Osteocyte (in vitro differentiated cells): ENCODE data around the gene IGFBP4. TPM values are rescaled to one million over a fixed set of nuclear protein-coding genes. Genes with fewer than 3 reads are reported as not detected.

Source experiments
- DNase-seq: peaks from one replicate; pipeline ENCODE4 v3.0.0; 2021; ENCODE audit warnings: mixed read lengths; ENCODE audit not compliant: unreplicated experiment; ENCODE audit errors: extremely low spot score
- H3K27ac Mint-ChIP-seq: one replicate; pipeline ENCODE4 v1.8.0; 2021; ENCODE audit warnings: mild to moderate bottlenecking, mixed read lengths; ENCODE audit not compliant: unreplicated experiment
- H3K27me3 Mint-ChIP-seq: one replicate; pipeline ENCODE4 v1.8.0; 2021; ENCODE audit warnings: mixed read lengths; ENCODE audit not compliant: unreplicated experiment
- H3K36me3 Mint-ChIP-seq: one replicate; pipeline ENCODE4 v1.8.0; 2021; ENCODE audit warnings: mixed read lengths; ENCODE audit not compliant: unreplicated experiment
- H3K4me1 Mint-ChIP-seq: one replicate; pipeline ENCODE4 v1.8.0; 2021; ENCODE audit warnings: mixed read lengths; ENCODE audit not compliant: unreplicated experiment
- H3K4me3 Mint-ChIP-seq: one replicate; pipeline ENCODE4 v1.8.0; 2021; ENCODE audit warnings: mild to moderate bottlenecking, moderate library complexity, mixed read lengths; ENCODE audit not compliant: unreplicated experiment
- H3K9me3 Mint-ChIP-seq: one replicate; pipeline ENCODE4 v1.8.0; 2021; ENCODE audit warnings: mixed read lengths; ENCODE audit not compliant: unreplicated experiment
- CTCF ChIP-seq: fragments of 200-600 bp; sonication (generic); IDR thresholded peaks from 2 replicates; pipeline ENCODE4 v1.5.0; 2021; ENCODE audit warnings: antibody characterized with exemption, mild to moderate bottlenecking, moderate library complexity
- total RNA-seq: library from RNA; stranded (reverse); gene quantifications from 2 replicates; pipeline ENCODE4 v1.2.1, GENCODE V29; 2021

Gene IGFBP4
- total RNA-seq, 1 donor from 2014 or later = 2,074 TPM

GRCh38 chr17:40442392-40443195 lies 656 bp upstream of the IGFBP4 start:
- no peak for DNase-seq
- peaks cover 28% of the 10 kb centered on the region for H3K4me1 Mint-ChIP-seq
- H3K36me3 Mint-ChIP-seq = peaks cover 25% of the 10 kb centered on the region
- peak overlapping the region; percentile 74 for H3K4me3 Mint-ChIP-seq
- TF ChIP-seq CTCF = no peak
- H3K9me3 Mint-ChIP-seq = no peaks in the 10 kb centered on the region
- no peaks in the 10 kb centered on the region for H3K27me3 Mint-ChIP-seq
- H3K27ac Mint-ChIP-seq = peak overlapping the region; percentile 74

- Mint-ChIP-seq H3K4me3 (peak overlapping the region; percentile 96), H3K9me3 (no peaks in the 10 kb centered on the region), H3K36me3 (peaks cover 33% of the 10 kb centered on the region), H3K27me3 (no peaks in the 10 kb centered on the region), H3K27ac (peak overlapping the region; percentile 87), H3K4me1 (peaks cover 45% of the 10 kb centered on the region)
- TF ChIP-seq CTCF = peak; percentile 1
- DNase-seq = no peak
These were observed 994 bp downstream of the IGFBP4 start for GRCh38 chr17:40443988-40444899.

- DNase-seq = no peak
- Mint-ChIP-seq H3K27ac (peak overlapping the region; percentile 87), H3K27me3 (no peaks in the 10 kb centered on the region), H3K36me3 (peaks cover 33% of the 10 kb centered on the region), H3K4me1 (peaks cover 59% of the 10 kb centered on the region), H3K9me3 (no peaks in the 10 kb centered on the region), H3K4me3 (peak overlapping the region; percentile 96)
- TF ChIP-seq CTCF = no peak
These were observed 2.7 kb downstream of the IGFBP4 start for GRCh38 chr17:40445751-40446468.

GRCh38 chr17:40447148-40447644 lies 3.9 kb downstream of the IGFBP4 start:
- no peak for DNase-seq
- H3K4me3 Mint-ChIP-seq = peak overlapping the region; percentile 96
- peaks cover 43% of the 10 kb centered on the region for H3K36me3 Mint-ChIP-seq
- TF ChIP-seq CTCF = no peak
- H3K27me3 Mint-ChIP-seq = no peaks in the 10 kb centered on the region
- H3K4me1 Mint-ChIP-seq = peaks cover 66% of the 10 kb centered on the region
- H3K27ac Mint-ChIP-seq = peak overlapping the region; percentile 72
- H3K9me3 Mint-ChIP-seq = no peaks in the 10 kb centered on the region
